C4-2B (cell line): ENCODE data around the gene ATG7.
A peak's percentile ranks its signal among the peaks of the same experiment; 100 is the strongest.

ENCODE experiments used
- H3K27ac ChIP-seq: fragments of 450-650 bp; 2 replicates; pipeline ENCODE4 v1.5.1; 2017
- CTCF ChIP-seq: fragments of 450-650 bp; conservative IDR thresholded peaks from 2 replicates; pipeline ENCODE4 v1.5.1; 2017; ENCODE audit warnings: mild to moderate bottlenecking
- ZFX ChIP-seq: fragments of 450-650 bp; IDR thresholded peaks from 2 replicates; pipeline ENCODE4 v1.6.1; 2017

The ATG7 gene

GRCh38 chr3:11271986-11272904, at the start of gene ATG7:
TSS of gene ATG7 (plus strand) at chr3:11272397. CDS start at chr3:11298696, 26,299 bp downstream.
- peak within 1 kb of the TSS; percentile 77 for H3K27ac ChIP-seq
- TF ChIP-seq ZFX (no peak), CTCF (no peak)

- TF ChIP-seq ZFX (no peak), CTCF (no peak)
- no peak overlapping the region for H3K27ac ChIP-seq
Measured at GRCh38 chr3:11224010-11224409, 48.2 kb upstream of the ATG7 start.

GRCh38 chr3:11224870-11225229, 47.3 kb upstream of the ATG7 start:
- no peak overlapping the region; the same call in 1 of the 2 replicates for H3K27ac ChIP-seq
- no peak for TF ChIP-seq CTCF
- TF ChIP-seq ZFX = no peak

GRCh38 chr3:11226042-11226370, 46.2 kb upstream of the ATG7 start:
- TF ChIP-seq CTCF (no peak), ZFX (no peak)
- H3K27ac ChIP-seq = peak overlapping the region; percentile 9; the same call in 1 of the 2 replicates

GRCh38 chr3:11228041-11228440, 44.2 kb upstream of the ATG7 start:
- TF ChIP-seq ZFX (no peak), CTCF (no peak)
- H3K27ac ChIP-seq = no peak overlapping the region

- no peak overlapping the region for H3K27ac ChIP-seq
- TF ChIP-seq CTCF = no peak
- TF ChIP-seq ZFX = no peak
Measured at GRCh38 chr3:11230125-11230524, 42.1 kb upstream of the ATG7 start.

- TF ChIP-seq ZFX = no peak
- TF ChIP-seq CTCF = no peak
- no peak overlapping the region for H3K27ac ChIP-seq
Measured at GRCh38 chr3:11230832-11231231, 41.4 kb upstream of the ATG7 start.
